K562 (cell line): ENCODE measurements around the gene SACS. TPM values are rescaled to one million over a fixed set of nuclear protein-coding genes. Genes with fewer than 3 reads are reported as not detected.

Source experiments
- ATAC-seq: fragments of 200-7000 bp; cut with Tn5 transposase; 3 replicates; pipeline ENCODE4 v1.9.1; 2020; ENCODE audit warnings: moderate library complexity
- BruUV-seq: library from RNA; stranded (reverse); fragments of 400-500 nt; replicated peaks from 2 replicates; lab custom pipeline; 2021; lab: Mats Ljungman, UMichigan
- CTCF ChIA-PET: fragments of 300-600 bp; formaldehyde crosslinking; extraction: SDS; loops from one replicate; lab custom pipeline; 2021; ENCODE audit warnings: low intra/inter-chr PET ratio; lab: Yijun Ruan, JAX
- POLR2A ChIA-PET: fragments of 300-600, 350-650 bp; sonication (Branson Sonifier 250); formaldehyde crosslinking; extraction: SDS; loops from one replicate; lab custom pipeline; 2021; ENCODE audit warnings: antibody characterized with exemption, inconsistent platforms; lab: Yijun Ruan, JAX
- DNase-seq, 4 experiments: peaks; one replicate each; pipeline versions ENCODE4 v3.0.0 to v3.0.0-alpha.2; 2011 to 2018; ENCODE audit warnings: low spot score in 3 of 4, mixed read lengths in 3 of 4; ENCODE audit errors: extremely low read depth in 1 of 4
- FAIRE-seq: peaks from 2 replicates; lab custom pipeline; 2011; peaks lifted over from hg19 to GRCh38; lab: Jason Lieb, UNC
- H2AFZ ChIP-seq: 2 replicates; pipeline ENCODE4 v1.6.0; 2011; ENCODE audit warnings: low read depth, low read length, control low read depth, inconsistent platforms
- H3K27ac ChIP-seq: fragments of 200-600 bp; 3 replicates; pipeline ENCODE4 v1.8.0; 2011; ENCODE audit warnings: low read depth, mild to moderate bottlenecking, control low read depth, inconsistent platforms, low read length, moderate library complexity, mixed read lengths; ENCODE audit errors: extremely low read depth
- H3K27me3 ChIP-seq, 2 experiments: fragments of 300-600 bp in 1 of 2; 2 replicates in 1 of 2; 3 replicates in 1 of 2; pipeline versions ENCODE4 v1.6.0 to v1.8.0; 2011; ENCODE audit warnings: inconsistent platforms in 2 of 2, low read length in 2 of 2, mild to moderate bottlenecking in 1 of 2, mixed read lengths in 1 of 2, moderate library complexity in 1 of 2; ENCODE audit not compliant: control insufficient read depth in 2 of 2, insufficient read depth in 2 of 2
- H3K36me3 ChIP-seq: fragments of 300-600 bp; 3 replicates; pipeline ENCODE4 v1.8.0; 2011; ENCODE audit warnings: mild to moderate bottlenecking, low read length, inconsistent platforms; ENCODE audit not compliant: control insufficient read depth, insufficient read depth
- H3K4me1 ChIP-seq, 2 experiments: fragments of 200-600 bp in 1 of 2; replicated peaks in 1 of 2; 2 replicates in 1 of 2; 3 replicates in 1 of 2; pipeline versions ENCODE4 v1.5.1 to v1.8.0; 2011; ENCODE audit warnings: inconsistent platforms in 2 of 2, low read length in 2 of 2, mild to moderate bottlenecking in 1 of 2, mixed read lengths in 1 of 2, moderate library complexity in 1 of 2; ENCODE audit not compliant: control insufficient read depth in 2 of 2, insufficient read depth in 2 of 2
- H3K4me2 ChIP-seq: 2 replicates; pipeline ENCODE4 v1.6.1; 2011; ENCODE audit warnings: low read length, control low read depth, inconsistent platforms, mixed read lengths; ENCODE audit not compliant: insufficient read depth
- H3K4me3 ChIP-seq: fragments of 200-600 bp; sonication (generic), shearing (Covaris generic); 2 replicates; pipeline ENCODE4 v1.5.1; 2016; ENCODE audit warnings: control low read depth, inconsistent platforms
- H3K79me2 ChIP-seq: fragments of 200-600 bp; 3 replicates; pipeline ENCODE4 v1.8.0; 2011; ENCODE audit warnings: low read length, inconsistent platforms; ENCODE audit not compliant: control insufficient read depth, insufficient read depth
- H3K9ac ChIP-seq, 2 experiments: 2 replicates each; pipeline versions ENCODE4 v1.6.0 to v1.6.1; 2011; ENCODE audit warnings: low read depth in 2 of 2, low read length in 2 of 2, control low read depth in 1 of 2, inconsistent platforms in 1 of 2, mild to moderate bottlenecking in 1 of 2, mixed read lengths in 1 of 2; ENCODE audit not compliant: insufficient read depth in 1 of 2
- H3K9me1 ChIP-seq: one replicate; pipeline ENCODE4 v1.6.0; 2011; ENCODE audit warnings: inconsistent platforms, mild to moderate bottlenecking, low read length, moderate library complexity; ENCODE audit not compliant: control insufficient read depth, insufficient read depth
- H3K9me3 ChIP-seq: replicated peaks from 2 replicates; pipeline ENCODE4 v1.5.1; 2011; ENCODE audit warnings: low read depth, low read length, inconsistent platforms; ENCODE audit not compliant: control insufficient read depth, insufficient read depth
- H4K20me1 ChIP-seq: replicated peaks from 2 replicates; pipeline ENCODE4 v1.6.1; 2011; ENCODE audit warnings: low read length, inconsistent platforms, mixed read lengths; ENCODE audit not compliant: control insufficient read depth, insufficient read depth
- ETV1 ChIP-seq: fragments of 450-650 bp; conservative IDR thresholded peaks from 2 replicates; pipeline ENCODE4 v1.6.1; 2016; ENCODE audit warnings: missing genetic modification characterization, control low read depth, low read depth, missing compliant biosample characterization
- MTA2 ChIP-seq: fragments of 450-650 bp; IDR thresholded peaks from 2 replicates; pipeline ENCODE4 v1.6.1; 2016; ENCODE audit warnings: low read depth
- RHOXF2B ChIP-seq: fragments of 250-450 bp; sonication (Bioruptor Pico); conservative IDR thresholded peaks from 2 replicates; pipeline ENCODE4 v1.5.1; 2021
- WGBS: fragments of 100-300 bp; shearing (Covaris generic); methylation state at CpG from one replicate; pipeline ENCODE4 v1.1.6; 2016; ENCODE audit warnings: low coverage, mixed read lengths; ENCODE audit not compliant: insufficient coverage; ENCODE audit errors: missing lambda C conversion rate; 5-methylcytosine and 5-hydroxymethylcytosine counted together
- in situ Hi-C: fragments of 300-500 bp; cut with MboI; formaldehyde crosslinking; loops from 4 replicates; pipeline ENCODE4 v1.15.0; 2018; ENCODE audit warnings: inconsistent platforms, mixed read lengths
- intact Hi-C: fragments of 100-400 bp; cut with micrococcal nuclease; formaldehyde crosslinking; loops from 2 replicates; pipeline ENCODE4 v1.14.2; 2022
- polyA plus RNA-seq, 8 experiments: library from polyadenylated mRNA; depleted of rRNA in 4 of 8; stranded (reverse) in 5 of 8; unstranded in 3 of 8; fragments of >200 nt; fragmentation: Nextera tagmentation in 2 of 8; fragmentation: Illumina TruSeq in 1 of 8; extraction: Ambion mirVana in 2 of 8; extraction: Trizol in 1 of 8; gene quantifications; 2 replicates each; pipeline versions ENCODE4 v1.2.1 to v1.2.3, GENCODE V29; 2011 to 2014; ENCODE audit warnings: inconsistent platforms in 1 of 8, missing spikeins in 1 of 8
- total RNA-seq, 7 experiments: library from RNA; depleted of rRNA in 6 of 7; stranded (reverse); fragments of >200 nt in 6 of 7; fragmentation: Illumina TruSeq in 2 of 7; extraction: Trizol in 2 of 7; gene quantifications; 2 replicates each; pipeline versions ENCODE4 v1.2.1 to v1.2.3, GENCODE V29; 2011 to 2021; ENCODE audit warnings: low replicate concordance in 1 of 7

SACS gene
- total and polyA plus RNA-seq, 9 of the 15 experiments (the other 6 are each of a cell fraction or from before 2014, with no cell fraction given): 4.7 to 28.2 (median 18.9) TPM

DNA sequence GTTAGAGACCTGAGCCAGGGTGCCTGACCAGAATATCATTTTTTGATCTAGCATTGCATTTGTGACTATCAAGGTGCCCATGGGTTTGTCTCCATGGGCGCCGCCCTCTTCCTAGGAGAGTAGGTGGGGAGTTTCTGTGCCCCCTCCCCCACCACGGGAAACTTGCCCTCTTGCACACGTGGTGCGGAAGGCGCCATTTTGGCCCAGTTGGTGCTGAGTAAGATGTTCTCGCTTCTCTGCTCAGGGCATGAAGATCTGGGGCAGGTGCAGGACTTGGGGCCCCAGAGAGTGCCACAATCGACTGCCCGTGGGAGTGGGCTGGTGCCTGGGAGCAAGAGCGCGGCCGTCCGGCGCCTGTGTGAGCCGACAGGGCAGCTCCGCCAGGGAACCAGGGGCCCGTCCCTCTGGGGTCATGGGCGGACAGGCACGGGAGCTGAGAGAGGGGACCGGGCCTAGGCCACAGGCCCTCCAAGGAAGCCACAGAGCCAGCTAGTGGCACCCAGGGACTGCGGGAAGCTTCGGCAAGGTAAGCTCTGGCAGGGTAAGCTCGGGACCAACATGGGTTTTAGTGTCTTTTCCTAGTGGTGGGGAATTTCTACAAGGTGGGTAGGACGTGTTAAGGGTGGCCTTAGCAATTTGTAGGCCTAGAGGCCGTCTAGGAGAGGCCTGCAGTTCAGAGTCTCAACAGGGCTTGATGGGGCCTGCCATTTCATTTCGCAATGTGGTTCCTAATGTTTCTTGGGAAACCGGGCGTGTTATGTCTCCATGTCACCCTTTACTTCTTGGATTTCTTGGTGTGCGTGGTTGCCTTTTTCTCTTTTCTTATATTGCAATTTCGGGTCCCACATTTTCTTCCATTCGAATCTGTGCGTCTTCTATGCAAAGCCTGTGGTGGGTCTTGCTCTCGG, 14.5 kb downstream of the SACS start:
- no peaks in the 10 kb centered on the region for H3K36me3 ChIP-seq
- WGBS: 47% methylated on average over 13 of the region's 33 CpGs
- no peak overlapping the region for H3K4me2 ChIP-seq
- H4K20me1 ChIP-seq: no peaks in the 10 kb centered on the region
- in situ Hi-C loops: no loop called here
- POLR2A ChIA-PET: interaction anchor here (0.6 kb wide), 1 partner anchor 175 kb away, joined by 3 read pairs; no protein-coding TSS in a partner anchor
- H3K4me1 ChIP-seq: no peaks in the 10 kb centered on the region; a peak in 1 of 5 replicates
- H2AFZ ChIP-seq: no peak overlapping the region
- no peak for FAIRE-seq
- DNase-seq: no peak
- no TSS peak for BruUV-seq
- no peaks in the 10 kb centered on the region for H3K9me1 ChIP-seq
- H3K27ac ChIP-seq: no peak overlapping the region
- intact Hi-C loops: no loop called here
- no peaks in the 10 kb centered on the region for H3K79me2 ChIP-seq
- no peaks in the 10 kb centered on the region for H3K9me3 ChIP-seq
- no peak for TF ChIP-seq RHOXF2B (CRISPR knock-in tag)
- TF ChIP-seq MTA2: no peak
- TF ChIP-seq, all 486 proteins: peak for 0
- Histone ChIP-seq H3K9ac (no peak overlapping the region), H3K4me3 (no peak overlapping the region), H3K27me3 (no peaks in the 10 kb centered on the region)
- ATAC-seq: no peak
- CTCF ChIA-PET: no interaction called here

- TF ChIP-seq ETV1 (tag): no peak
- ATAC-seq: no peak
- no peaks in the 10 kb centered on the region for H3K9me3 ChIP-seq
- in situ Hi-C loops: no loop called here
- no peaks in the 10 kb centered on the region for H4K20me1 ChIP-seq
- ChIA-PET POLR2A (no interaction called here), CTCF (no interaction called here)
- H3K4me1 ChIP-seq: no peaks in the 10 kb centered on the region; a peak in 1 of 5 replicates
- FAIRE-seq: no peak
- WGBS: 7% methylated on average over 2 of the region's 2 CpGs
- no peaks in the 10 kb centered on the region for H3K9me1 ChIP-seq
- no peaks in the 10 kb centered on the region for H3K79me2 ChIP-seq
- H3K4me2 ChIP-seq: no peak overlapping the region
- no peak overlapping the region for H3K4me3 ChIP-seq
- intact Hi-C loops: no loop called here
- H3K27ac ChIP-seq: no peak overlapping the region
- DNase-seq: no peak
- no TSS peak for BruUV-seq
- no peak overlapping the region for H3K9ac ChIP-seq
- H2AFZ ChIP-seq: no peak overlapping the region
- H3K36me3 ChIP-seq: no peaks in the 10 kb centered on the region
- peaks cover 0 to 4% of the 10 kb centered on the region in 2 experiments; a peak in 1 of 5 replicates for H3K27me3 ChIP-seq
Observed at GRCh38 chr13:23414682-23415081, 18.8 kb downstream of the SACS start.
